Body of pancreas (tissue), 4 donors: Measurements from ENCODE around the gene QPCTL.

Experiments
- POLR2A ChIP-seq, 3 donors: fragments of 450-650 bp; IDR thresholded peaks; one replicate each; pipeline ENCODE4 v1.6.1; 2016; ENCODE audit warnings: antibody characterized with exemption in 3 of 3, mild to moderate bottlenecking in 2 of 3
- TF ChIP-seq, protein P1 (sequence below), 7 experiments: fragments of 450-650 bp in 4 of 7; fragments of 200-600 bp in 3 of 7; sonication (generic) in 3 of 7; IDR thresholded peaks; one replicate each; pipeline ENCODE4 v1.5.1; 2016 to 2019; ENCODE audit warnings: antibody characterized with exemption in 7 of 7

DNA sequence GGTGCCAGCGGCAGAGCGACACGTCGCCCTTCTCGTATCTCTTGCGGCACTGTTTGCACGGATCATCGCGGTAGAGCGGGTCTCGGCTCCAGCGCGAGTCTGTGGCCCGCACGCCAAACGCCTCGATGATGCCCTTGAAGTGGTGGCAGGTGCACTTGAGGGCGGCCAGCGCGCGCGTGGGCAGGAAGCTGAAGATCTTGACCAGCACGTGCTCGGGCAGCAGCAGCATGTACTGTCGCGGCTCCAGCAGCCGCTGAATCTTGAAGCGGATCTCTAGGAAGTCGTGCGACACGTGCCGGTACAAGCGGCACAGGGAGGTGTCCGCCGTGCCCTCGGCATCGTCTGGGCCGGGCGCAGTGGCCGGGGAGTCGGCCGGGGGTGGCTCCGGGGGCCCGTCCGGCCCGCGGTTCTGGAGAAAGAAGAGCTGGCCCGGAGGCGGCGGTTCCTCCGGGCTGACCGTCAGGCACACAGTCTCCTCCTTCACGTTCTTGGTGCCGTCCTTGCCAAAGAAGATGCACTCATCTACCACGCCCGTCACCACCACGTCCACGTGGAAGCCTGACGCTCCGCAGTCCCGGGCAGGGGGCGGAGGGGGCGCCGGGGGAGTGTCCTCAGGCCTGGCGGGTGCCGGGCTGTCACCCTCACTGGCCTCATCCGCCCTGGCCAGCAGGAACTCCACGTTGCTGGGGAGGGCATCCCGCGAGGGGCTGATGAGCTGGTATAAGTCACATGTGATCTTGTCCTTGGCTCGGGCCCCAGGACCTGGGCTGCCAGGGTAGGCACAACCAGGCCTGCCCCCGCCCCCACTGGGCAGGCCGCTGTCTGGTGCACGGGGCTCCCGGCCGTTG is 19.6 kb downstream of the QPCTL start:
- TF ChIP-seq, protein P1, sequence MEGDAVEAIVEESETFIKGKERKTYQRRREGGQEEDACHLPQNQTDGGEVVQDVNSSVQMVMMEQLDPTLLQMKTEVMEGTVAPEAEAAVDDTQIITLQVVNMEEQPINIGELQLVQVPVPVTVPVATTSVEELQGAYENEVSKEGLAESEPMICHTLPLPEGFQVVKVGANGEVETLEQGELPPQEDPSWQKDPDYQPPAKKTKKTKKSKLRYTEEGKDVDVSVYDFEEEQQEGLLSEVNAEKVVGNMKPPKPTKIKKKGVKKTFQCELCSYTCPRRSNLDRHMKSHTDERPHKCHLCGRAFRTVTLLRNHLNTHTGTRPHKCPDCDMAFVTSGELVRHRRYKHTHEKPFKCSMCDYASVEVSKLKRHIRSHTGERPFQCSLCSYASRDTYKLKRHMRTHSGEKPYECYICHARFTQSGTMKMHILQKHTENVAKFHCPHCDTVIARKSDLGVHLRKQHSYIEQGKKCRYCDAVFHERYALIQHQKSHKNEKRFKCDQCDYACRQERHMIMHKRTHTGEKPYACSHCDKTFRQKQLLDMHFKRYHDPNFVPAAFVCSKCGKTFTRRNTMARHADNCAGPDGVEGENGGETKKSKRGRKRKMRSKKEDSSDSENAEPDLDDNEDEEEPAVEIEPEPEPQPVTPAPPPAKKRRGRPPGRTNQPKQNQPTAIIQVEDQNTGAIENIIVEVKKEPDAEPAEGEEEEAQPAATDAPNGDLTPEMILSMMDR (IDR thresholded peaks at IDR 0.05), result no peak
- TF ChIP-seq POLR2A (IDR thresholded peaks at IDR 0.05), result no peak
